GM23338 (cell line): ENCODE measurements around the gene EN2. TPM values are rescaled to one million over a fixed set of nuclear protein-coding genes. Genes with fewer than 3 reads are reported as not detected.

Experiments
- ATAC-seq: fragments of 200-7000 bp; cut with Tn5 transposase; 3 replicates; pipeline ENCODE4 v1.9.1; 2020
- DNase-seq: peaks from one replicate; pipeline ENCODE4 v3.0.0-alpha.2; 2015; ENCODE audit warnings: low spot score
- H2AFZ ChIP-seq: fragments of 200-600 bp; sonication (generic); 2 replicates; pipeline ENCODE4 v1.8.0; 2016; ENCODE audit warnings: antibody characterized with exemption, mild to moderate bottlenecking, moderate library complexity
- H3F3A ChIP-seq: fragments of 200-600 bp; sonication (generic); replicated peaks from 2 replicates; pipeline ENCODE4 v1.8.0; 2017; ENCODE audit warnings: antibody characterized with exemption, mixed run types, low read depth
- H3K27ac ChIP-seq: fragments of 200-600 bp; sonication (generic); 2 replicates; pipeline ENCODE4 v1.6.1; 2016; ENCODE audit warnings: low read depth
- H3K27me3 ChIP-seq: fragments of 200-600 bp; sonication (generic); 2 replicates; pipeline ENCODE4 v1.8.0; 2016; ENCODE audit warnings: mild to moderate bottlenecking, mixed run types, moderate library complexity; ENCODE audit not compliant: insufficient read depth
- H3K36me3 ChIP-seq: fragments of 200-600 bp; sonication (generic); 2 replicates; pipeline ENCODE4 v1.8.0; 2016; ENCODE audit warnings: mild to moderate bottlenecking; ENCODE audit not compliant: insufficient read depth
- H3K4me1 ChIP-seq: fragments of 200-600 bp; sonication (generic); 2 replicates; pipeline ENCODE4 v1.8.0; 2016; ENCODE audit warnings: mild to moderate bottlenecking, moderate library complexity; ENCODE audit not compliant: insufficient read depth
- H3K4me2 ChIP-seq: fragments of 200-600 bp; sonication (generic); 2 replicates; pipeline ENCODE4 v1.7.1; 2017; ENCODE audit warnings: mixed run types
- H3K4me3 ChIP-seq: fragments of 200-600 bp; sonication (generic); 2 replicates; pipeline ENCODE4 v1.6.1; 2016; ENCODE audit warnings: mixed run types
- H3K79me2 ChIP-seq: fragments of 200-600 bp; sonication (generic); replicated peaks from 2 replicates; pipeline ENCODE4 v1.8.0; 2017; ENCODE audit warnings: mild to moderate bottlenecking; ENCODE audit not compliant: insufficient read depth
- H3K9me2 ChIP-seq: fragments of 200-600 bp; sonication (generic); 2 replicates; pipeline ENCODE4 v1.8.0; 2017; ENCODE audit not compliant: insufficient read depth
- H4K20me1 ChIP-seq: fragments of 200-600 bp; sonication (generic); replicated peaks from 2 replicates; pipeline ENCODE4 v1.8.0; 2017; ENCODE audit warnings: mild to moderate bottlenecking; ENCODE audit not compliant: insufficient read depth
- H3K27ac Mint-ChIP-seq: 2 replicates; pipeline ENCODE4 v1.8.0; 2020; ENCODE audit warnings: inconsistent platforms, mild to moderate bottlenecking, moderate library complexity, mixed read lengths
- H3K27me3 Mint-ChIP-seq: 3 replicates; pipeline ENCODE4 v1.8.0; 2022; ENCODE audit warnings: low read depth, mild to moderate bottlenecking, moderate library complexity, mixed read lengths, inconsistent platforms; ENCODE audit not compliant: insufficient read depth, poor library complexity
- H3K36me3 Mint-ChIP-seq: 3 replicates; pipeline ENCODE4 v1.8.0; 2021; ENCODE audit warnings: low read depth, mild to moderate bottlenecking, inconsistent platforms, moderate library complexity, mixed read lengths
- H3K4me1 Mint-ChIP-seq: 3 replicates; pipeline ENCODE4 v1.8.0; 2020; ENCODE audit warnings: mild to moderate bottlenecking, inconsistent platforms, mixed read lengths
- H3K4me3 Mint-ChIP-seq: 3 replicates; pipeline ENCODE4 v1.8.0; 2021; ENCODE audit warnings: moderate library complexity, mild to moderate bottlenecking, inconsistent platforms, mixed read lengths
- H3K9me3 Mint-ChIP-seq: 3 replicates; pipeline ENCODE4 v1.8.0; 2020; ENCODE audit warnings: moderate library complexity, mild to moderate bottlenecking, inconsistent platforms, mixed read lengths
- CREB1 ChIP-seq: fragments of 250-450 bp; sonication (Bioruptor Pico); IDR thresholded peaks from 2 replicates; pipeline ENCODE4 v1.5.0; 2020; ENCODE audit warnings: low read depth, mild to moderate bottlenecking, moderate library complexity
- CTCF ChIP-seq, 2 experiments: fragments of 200-600 bp in 1 of 2; sonication (generic) in 1 of 2; conservative IDR thresholded peaks; 2 replicates each; pipeline versions ENCODE4 v1.5.1 to v1.6.1; 2016 to 2017; ENCODE audit warnings: antibody characterized with exemption in 2 of 2, low read depth in 2 of 2, mild to moderate bottlenecking in 2 of 2, moderate library complexity in 1 of 2
- ETS1 ChIP-seq: IDR thresholded peaks from 2 replicates; pipeline ENCODE4 v1.6.1; 2016; ENCODE audit warnings: antibody characterized with exemption
- EZH2 ChIP-seq: fragments of 200-600 bp; sonication (generic); IDR thresholded peaks from one replicate; pipeline ENCODE4 v1.8.0; 2017; ENCODE audit warnings: antibody characterized with exemption, mild to moderate bottlenecking, low read depth; ENCODE audit not compliant: unreplicated experiment
- EZH2phosphoT487 ChIP-seq: fragments of 200-600 bp; sonication (generic); IDR thresholded peaks from one replicate; pipeline ENCODE4 v1.8.1; 2018; ENCODE audit warnings: antibody characterized with exemption; ENCODE audit not compliant: unreplicated experiment
- JUNB ChIP-seq: IDR thresholded peaks from one replicate; pipeline ENCODE4 v1.6.1; 2016; ENCODE audit warnings: antibody characterized with exemption; ENCODE audit not compliant: unreplicated experiment
- NANOG ChIP-seq: IDR thresholded peaks from 2 replicates; pipeline ENCODE4 v1.6.1; 2016; ENCODE audit warnings: antibody characterized with exemption, borderline replicate concordance
- POLR2AphosphoS5 ChIP-seq: IDR thresholded peaks from 2 replicates; pipeline ENCODE4 v1.6.1; 2016; ENCODE audit warnings: antibody characterized with exemption, low read depth
- REST ChIP-seq: IDR thresholded peaks from one replicate; pipeline ENCODE4 v1.6.1; 2018; ENCODE audit warnings: antibody characterized with exemption; ENCODE audit not compliant: unreplicated experiment
- STAT1 ChIP-seq: IDR thresholded peaks from one replicate; pipeline ENCODE4 v1.6.1; 2016; ENCODE audit warnings: antibody characterized with exemption; ENCODE audit not compliant: unreplicated experiment
- ZNF114 ChIP-seq: fragments of 250-450 bp; sonication (Bioruptor Pico); IDR thresholded peaks from 2 replicates; pipeline ENCODE4 v1.5.0; 2020; ENCODE audit warnings: mild to moderate bottlenecking, moderate library complexity
- ZNF331 ChIP-seq: fragments of 250-450 bp; sonication (Bioruptor Pico); IDR thresholded peaks from 2 replicates; pipeline ENCODE4 v1.5.0; 2020; ENCODE audit warnings: low read depth, mild to moderate bottlenecking, moderate library complexity
- ZNF462 ChIP-seq: fragments of 250-450 bp; sonication (Bioruptor Pico); IDR thresholded peaks from 2 replicates; pipeline ENCODE4 v1.5.0; 2020; ENCODE audit warnings: mild to moderate bottlenecking, moderate library complexity
- polyA plus RNA-seq: library from polyadenylated mRNA; unstranded; fragments of >200 nt; fragmentation: Nextera tagmentation; extraction: Ambion mirVana; gene quantifications from 2 replicates; pipeline ENCODE4 v1.2.1, GENCODE V29; 2016
- total RNA-seq: library from RNA; depleted of rRNA; stranded (reverse); fragments of >200 nt; shearing (Covaris generic); gene quantifications from 2 replicates; pipeline ENCODE4 v1.2.3, GENCODE V29; 2014

Gene EN2
- total and polyA plus RNA-seq, 2 experiments from 2014 or later: not detected

GRCh38 chr7:155484483-155485399, 26.8 kb downstream of the EN2 start:
- DNase-seq: no peak
- Mint-ChIP-seq H3K4me1 (peaks cover 29% of the 10 kb centered on the region), H3K4me3 (no peak overlapping the region), H3K27me3 (peaks cover 62% of the 10 kb centered on the region), H3K27ac (no peak overlapping the region), H3K9me3 (no peaks in the 10 kb centered on the region), H3K36me3 (no peaks in the 10 kb centered on the region)
- 0 out of 2 replicates have a peak, but pooled peaks cover 5% of the 10 kb centered on the region for H4K20me1 ChIP-seq
- H3K9me2 ChIP-seq: no peaks in the 10 kb centered on the region
- TF ChIP-seq REST: no peak
- TF ChIP-seq ZNF114: no peak
- TF ChIP-seq CTCF (conservative IDR thresholded peaks at IDR 0.05; ENCODE audit: low read depth in 2 of 2): no peak
- TF ChIP-seq JUNB: no peak
- TF ChIP-seq POLR2AphosphoS5: no peak
- no peak for TF ChIP-seq ZNF462 (CRISPR knock-in tag)
- no peak for TF ChIP-seq CREB1 (CRISPR knock-in tag)
- no peak for TF ChIP-seq STAT1
- TF ChIP-seq EZH2: no peak
- no peak for TF ChIP-seq NANOG
- no peak for TF ChIP-seq ETS1
- no peak for TF ChIP-seq EZH2phosphoT487
- TF ChIP-seq ZNF331 (CRISPR knock-in tag): no peak
- H3K4me1 ChIP-seq: peaks cover 7% of the 10 kb centered on the region
- H3K27ac ChIP-seq: no peak overlapping the region
- H3F3A ChIP-seq: 0 out of 2 replicates have a peak, but pooled peaks cover 14% of the 10 kb centered on the region
- H3K79me2 ChIP-seq: no peaks in the 10 kb centered on the region
- no peak overlapping the region for H3K4me2 ChIP-seq
- H2AFZ ChIP-seq: no peak overlapping the region
- no peak; the same call in 2 of the 3 replicates for ATAC-seq
- H3K27me3 ChIP-seq: peaks cover 56% of the 10 kb centered on the region
- H3K4me3 ChIP-seq: no peak overlapping the region
- no peaks in the 10 kb centered on the region for H3K36me3 ChIP-seq
